Testis (tissue), 3 donors: Measurements from ENCODE around the gene ERO1B. TPM values are rescaled to one million over a fixed set of nuclear protein-coding genes. Genes with fewer than 3 reads are reported as not detected.

ENCODE experiments used
- DNase-seq: peaks from one replicate; pipeline ENCODE4 v3.0.0-alpha.2; 2019
- H3K27ac ChIP-seq, 2 donors: fragments of 200-600 bp; sonication (generic); one replicate each; pipeline ENCODE4 v1.5.1; 2019
- H3K27me3 ChIP-seq: fragments of 200-600 bp; sonication (generic); one replicate; pipeline ENCODE4 v1.5.1; 2019
- H3K36me3 ChIP-seq: fragments of 200-600 bp; sonication (generic); one replicate; pipeline ENCODE4 v1.5.1; 2017; ENCODE audit warnings: low read depth; ENCODE audit errors: missing control alignments
- H3K4me1 ChIP-seq: fragments of 200-600 bp; sonication (generic); one replicate; pipeline ENCODE4 v1.5.1; 2019
- H3K4me3 ChIP-seq, 2 donors: fragments of 200-600 bp; sonication (generic); one replicate each; pipeline ENCODE4 v1.5.1; 2017 to 2019
- H3K9me3 ChIP-seq: fragments of 200-600 bp; sonication (generic); one replicate; pipeline ENCODE4 v1.5.1; 2017
- POLR2A ChIP-seq: fragments of 450-650 bp; IDR thresholded peaks from one replicate; pipeline ENCODE4 v1.6.1; 2017; ENCODE audit warnings: antibody characterized with exemption, mild to moderate bottlenecking, moderate library complexity
- WGBS, 2 donors: methylation state at CpG; one replicate each; pipeline ENCODE4 v1.1.5; 2018; 5-methylcytosine and 5-hydroxymethylcytosine counted together
- intact Hi-C: fragments of 100-400 bp; cut with DNase I; formaldehyde crosslinking; loops from one replicate; pipeline ENCODE4 v1.15.1; 2023; ENCODE audit warnings: low total_unique reads
- polyA plus RNA-seq: library from polyadenylated mRNA; stranded (reverse); fragments of 350-450 nt; fragmentation: Illumina TruSeq; extraction: RNeasy Lipid Tissue Mini Kit (QIAGEN cat#74804); gene quantifications from one replicate; pipeline ENCODE4 v1.2.3, GENCODE V29; 2014; ENCODE audit warnings: low read depth, low replicate concordance; ENCODE audit not compliant: insufficient read depth
- total RNA-seq, 2 donors: library from RNA; depleted of rRNA; stranded (reverse); fragments of >200 nt; gene quantifications; one replicate each; pipeline ENCODE4 v1.2.3, GENCODE V29; 2016
- TF ChIP-seq, protein P1 (sequence below), 3 experiments: fragments of 450-650 bp in 2 of 3; fragments of 200-600 bp in 1 of 3; sonication (generic) in 1 of 3; IDR thresholded peaks; one replicate each; pipeline ENCODE4 v1.5.1; 2016 to 2019; ENCODE audit warnings: antibody characterized with exemption in 3 of 3, mild to moderate bottlenecking in 2 of 3, moderate library complexity in 1 of 3

The ERO1B gene
- total and polyA plus RNA-seq, 3 donors from 2014 or later = 16.2 to 53.8 (median 20.3) TPM

DNA sequence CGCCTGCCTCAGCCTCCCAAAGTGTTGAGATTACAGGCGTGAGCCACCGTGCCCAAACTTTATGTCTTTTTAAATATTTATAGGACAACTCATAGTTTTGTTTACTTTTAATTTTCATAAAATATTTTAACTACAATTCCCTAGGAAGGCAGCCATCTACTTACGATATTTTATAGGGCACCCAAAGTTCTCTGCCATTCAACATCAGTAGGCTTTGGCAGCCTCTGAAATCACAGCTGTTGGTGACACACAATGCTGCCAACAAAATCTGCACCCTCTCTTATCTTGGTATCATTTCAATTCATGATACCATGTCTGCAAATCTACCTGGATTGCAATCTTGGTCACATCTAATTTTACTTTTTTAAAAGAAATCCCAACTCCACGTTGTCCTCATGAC is 27.1 kb upstream of the ERO1B start:
- DNase-seq = no peak
- intact Hi-C loops = no loop called here
- Histone ChIP-seq H3K36me3 (no peaks in the 10 kb centered on the region), H3K4me1 (no peaks in the 10 kb centered on the region), H3K27ac (no peak overlapping the region), H3K27me3 (no peaks in the 10 kb centered on the region), H3K4me3 (no peak overlapping the region), H3K9me3 (no peaks in the 10 kb centered on the region)
- WGBS, 2 donors = 85 to 87% methylated on average over 5 of the region's 5 CpGs
- TF ChIP-seq, protein P1, sequence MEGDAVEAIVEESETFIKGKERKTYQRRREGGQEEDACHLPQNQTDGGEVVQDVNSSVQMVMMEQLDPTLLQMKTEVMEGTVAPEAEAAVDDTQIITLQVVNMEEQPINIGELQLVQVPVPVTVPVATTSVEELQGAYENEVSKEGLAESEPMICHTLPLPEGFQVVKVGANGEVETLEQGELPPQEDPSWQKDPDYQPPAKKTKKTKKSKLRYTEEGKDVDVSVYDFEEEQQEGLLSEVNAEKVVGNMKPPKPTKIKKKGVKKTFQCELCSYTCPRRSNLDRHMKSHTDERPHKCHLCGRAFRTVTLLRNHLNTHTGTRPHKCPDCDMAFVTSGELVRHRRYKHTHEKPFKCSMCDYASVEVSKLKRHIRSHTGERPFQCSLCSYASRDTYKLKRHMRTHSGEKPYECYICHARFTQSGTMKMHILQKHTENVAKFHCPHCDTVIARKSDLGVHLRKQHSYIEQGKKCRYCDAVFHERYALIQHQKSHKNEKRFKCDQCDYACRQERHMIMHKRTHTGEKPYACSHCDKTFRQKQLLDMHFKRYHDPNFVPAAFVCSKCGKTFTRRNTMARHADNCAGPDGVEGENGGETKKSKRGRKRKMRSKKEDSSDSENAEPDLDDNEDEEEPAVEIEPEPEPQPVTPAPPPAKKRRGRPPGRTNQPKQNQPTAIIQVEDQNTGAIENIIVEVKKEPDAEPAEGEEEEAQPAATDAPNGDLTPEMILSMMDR (IDR thresholded peaks at IDR 0.05) = no peak
- no peak for TF ChIP-seq POLR2A

GRCh38 chr1:236307435-236307834 is 25.7 kb upstream of the ERO1B start:
- TF ChIP-seq POLR2A = no peak
- TF ChIP-seq, protein P1 (IDR thresholded peaks at IDR 0.05) = no peak
- DNase-seq = no peak
- Histone ChIP-seq H3K36me3 (no peaks in the 10 kb centered on the region), H3K9me3 (no peaks in the 10 kb centered on the region), H3K4me1 (no peaks in the 10 kb centered on the region), H3K27ac (no peak overlapping the region), H3K27me3 (no peaks in the 10 kb centered on the region), H3K4me3 (no peak overlapping the region)
- intact Hi-C loops = no loop called here
- WGBS, 2 donors = 63 to 75% methylated on average over 6 of the region's 6 CpGs

DNA sequence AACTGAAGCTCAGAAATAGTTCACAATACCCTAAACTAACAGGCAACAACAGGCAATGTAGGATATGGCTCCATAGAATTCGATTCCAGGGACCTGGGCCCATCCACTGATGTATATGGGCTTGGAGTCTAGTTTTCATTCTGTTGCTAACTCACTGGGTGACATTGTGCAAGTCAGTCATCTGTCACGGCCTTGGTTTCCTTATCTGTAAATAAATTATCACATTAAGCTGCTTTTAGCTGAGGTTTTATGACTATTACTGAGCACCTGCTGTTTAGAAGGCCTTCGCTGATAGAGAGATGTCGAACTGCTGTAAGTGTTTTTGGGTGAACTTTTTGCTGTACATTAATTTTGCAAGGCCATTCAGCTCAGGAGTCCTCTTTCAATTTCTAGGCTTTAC is 22.9 kb upstream of the ERO1B start:
- no peaks in the 10 kb centered on the region for H3K4me1 ChIP-seq
- H3K27ac ChIP-seq = no peak overlapping the region
- TF ChIP-seq POLR2A = no peak
- TF ChIP-seq, protein P1 (IDR thresholded peaks at IDR 0.05) = no peak
- H3K27me3 ChIP-seq = no peaks in the 10 kb centered on the region
- DNase-seq = no peak
- intact Hi-C loops = no loop called here
- no peaks in the 10 kb centered on the region for H3K9me3 ChIP-seq
- WGBS, 2 donors = 78 to 79% methylated on average over 4 of the region's 4 CpGs
- H3K36me3 ChIP-seq = no peaks in the 10 kb centered on the region
- H3K4me3 ChIP-seq = no peak overlapping the region

GRCh38 chr1:236303675-236304074 is 21.9 kb upstream of the ERO1B start:
- no peak for TF ChIP-seq POLR2A
- TF ChIP-seq, protein P1 (IDR thresholded peaks at IDR 0.05) = no peak
- H3K36me3 ChIP-seq = no peaks in the 10 kb centered on the region
- H3K27ac ChIP-seq = no peak overlapping the region
- no peaks in the 10 kb centered on the region for H3K9me3 ChIP-seq
- DNase-seq = no peak
- H3K27me3 ChIP-seq = no peaks in the 10 kb centered on the region
- 88% methylated on average over 4 of the region's 4 CpGs; no CpG with 5 or more reads in 1 of the 2 donors for WGBS, 2 donors
- no peak overlapping the region for H3K4me3 ChIP-seq
- no peaks in the 10 kb centered on the region for H3K4me1 ChIP-seq
- intact Hi-C loops = no loop called here

- 48 to 94% methylated on average over 2 of the region's 2 CpGs for WGBS, 2 donors
- H3K4me3 ChIP-seq = no peak overlapping the region
- no peak for DNase-seq
- no peaks in the 10 kb centered on the region for H3K9me3 ChIP-seq
- intact Hi-C loops = no loop called here
- TF ChIP-seq, protein P1 (IDR thresholded peaks at IDR 0.05) = no peak
- TF ChIP-seq POLR2A = no peak
- no peaks in the 10 kb centered on the region for H3K4me1 ChIP-seq
- no peaks in the 10 kb centered on the region for H3K36me3 ChIP-seq
- H3K27me3 ChIP-seq = no peaks in the 10 kb centered on the region
- no peak overlapping the region for H3K27ac ChIP-seq
These were observed 21.2 kb upstream of the ERO1B start for GRCh38 chr1:236302941-236303340.
